Calu3 (cell line): Measurements from ENCODE around the gene DHRS12. TPM values are rescaled to one million over a fixed set of nuclear protein-coding genes. Genes with fewer than 3 reads are reported as not detected.

Experiments
- BruUV-seq: library from RNA; stranded (reverse); fragments of 400-500 nt; replicated peaks from 2 replicates; lab custom pipeline; 2021; lab: Mats Ljungman, UMichigan
- CTCF ChIA-PET: fragments of 300-600 bp; sonication (Branson Sonifier 250); formaldehyde crosslinking; loops from one replicate; lab custom pipeline; 2022; ENCODE audit warnings: antibody characterized with exemption; lab: Charles Lee
- DNase-seq: peaks from one replicate; pipeline ENCODE4 v3.0.0; 2022
- H3K27ac Mint-ChIP-seq: one replicate; pipeline ENCODE4 v1.8.0; 2022; ENCODE audit warnings: mixed read lengths; ENCODE audit not compliant: unreplicated experiment
- H3K27me3 Mint-ChIP-seq: one replicate; pipeline ENCODE4 v1.8.0; 2022; ENCODE audit warnings: mixed read lengths; ENCODE audit not compliant: unreplicated experiment
- H3K36me3 Mint-ChIP-seq: one replicate; pipeline ENCODE4 v1.8.0; 2022; ENCODE audit warnings: mild to moderate bottlenecking, moderate library complexity, mixed read lengths; ENCODE audit not compliant: insufficient read depth, unreplicated experiment
- H3K4me1 Mint-ChIP-seq: one replicate; pipeline ENCODE4 v1.8.0; 2022; ENCODE audit warnings: mild to moderate bottlenecking, low read depth, mixed read lengths; ENCODE audit not compliant: unreplicated experiment
- H3K4me3 Mint-ChIP-seq: one replicate; pipeline ENCODE4 v1.8.0; 2022; ENCODE audit warnings: mild to moderate bottlenecking, low read depth, moderate library complexity, mixed read lengths; ENCODE audit not compliant: unreplicated experiment
- H3K9me3 Mint-ChIP-seq: one replicate; pipeline ENCODE4 v1.8.0; 2022; ENCODE audit warnings: low read depth, mixed read lengths; ENCODE audit not compliant: unreplicated experiment
- CTCF ChIP-seq: fragments of 200-600 bp; IDR thresholded peaks from one replicate; pipeline ENCODE4 v1.8.0; 2022; ENCODE audit warnings: antibody characterized with exemption; ENCODE audit not compliant: unreplicated experiment
- intact Hi-C: fragments of 100-400 bp; cut with micrococcal nuclease; formaldehyde crosslinking; loops from one replicate; pipeline ENCODE4 v1.10.0; 2022; ENCODE audit not compliant: unreplicated experiment
- total RNA-seq: library from RNA; stranded (reverse); gene quantifications from 2 replicates; pipeline ENCODE4 v1.2.3, GENCODE V29; 2022

Gene DHRS12
- total RNA-seq, 1 experiment from 2014 or later, result 8.1 TPM

GRCh38 chr13:51840917-51841316 lies 37.0 kb upstream of the DHRS12 start:
- H3K9me3 Mint-ChIP-seq, result no peaks in the 10 kb centered on the region
- BruUV-seq, result no TSS peak
- no peak overlapping the region for H3K4me3 Mint-ChIP-seq
- CTCF ChIA-PET, result no interaction called here
- DNase-seq, result no peak
- TF ChIP-seq CTCF, result no peak
- intact Hi-C loops, result no loop called here
- no peaks in the 10 kb centered on the region for H3K36me3 Mint-ChIP-seq
- H3K27me3 Mint-ChIP-seq, result peaks cover 54% of the 10 kb centered on the region
- H3K27ac Mint-ChIP-seq, result no peak overlapping the region
- peaks cover 11% of the 10 kb centered on the region for H3K4me1 Mint-ChIP-seq

GRCh38 chr13:51839711-51840540 lies 36.0 kb upstream of the DHRS12 start:
- no peak for TF ChIP-seq CTCF
- intact Hi-C loops, result no loop called here
- H3K9me3 Mint-ChIP-seq, result no peaks in the 10 kb centered on the region
- CTCF ChIA-PET, result no interaction called here
- peaks cover 54% of the 10 kb centered on the region for H3K27me3 Mint-ChIP-seq
- BruUV-seq, result no TSS peak
- H3K36me3 Mint-ChIP-seq, result no peaks in the 10 kb centered on the region
- no peak overlapping the region for H3K27ac Mint-ChIP-seq
- no peak overlapping the region for H3K4me3 Mint-ChIP-seq
- DNase-seq, result no peak
- H3K4me1 Mint-ChIP-seq, result peaks cover 6% of the 10 kb centered on the region

- DNase-seq, result no peak
Measured at GRCh38 chr13:51838240-51838846, 34.4 kb upstream of the DHRS12 start.

GRCh38 chr13:51837016-51837415 lies 33.1 kb upstream of the DHRS12 start:
- no peak for TF ChIP-seq CTCF
- Mint-ChIP-seq H3K36me3 (no peaks in the 10 kb centered on the region), H3K4me1 (no peaks in the 10 kb centered on the region), H3K4me3 (no peak overlapping the region), H3K9me3 (no peaks in the 10 kb centered on the region), H3K27ac (no peak overlapping the region), H3K27me3 (peaks cover 58% of the 10 kb centered on the region)
- CTCF ChIA-PET, result no interaction called here
- no TSS peak for BruUV-seq
- intact Hi-C loops, result no loop called here
- no peak for DNase-seq

More at GRCh38 chr13:51838240-51838846, 34.4 kb upstream of the DHRS12 start:
- no peak overlapping the region for H3K4me3 Mint-ChIP-seq
- intact Hi-C loops, result no loop called here
- no peak overlapping the region for H3K27ac Mint-ChIP-seq
- no peaks in the 10 kb centered on the region for H3K9me3 Mint-ChIP-seq
- H3K4me1 Mint-ChIP-seq, result no peaks in the 10 kb centered on the region
- no TSS peak for BruUV-seq
- H3K27me3 Mint-ChIP-seq, result peaks cover 53% of the 10 kb centered on the region
- TF ChIP-seq CTCF, result no peak
- CTCF ChIA-PET, result no interaction called here
- no peaks in the 10 kb centered on the region for H3K36me3 Mint-ChIP-seq
